ENCODE results near the gene TRAPPC13.
A peak's percentile ranks its signal among the peaks of the same experiment; 100 is the strongest.
"Not testable (repeated sequence)": the region's sequence is repeated elsewhere in the genome, so short reads cannot be mapped to it uniquely, and the experiment has no call there.

TRAPPC13 gene, protein sequence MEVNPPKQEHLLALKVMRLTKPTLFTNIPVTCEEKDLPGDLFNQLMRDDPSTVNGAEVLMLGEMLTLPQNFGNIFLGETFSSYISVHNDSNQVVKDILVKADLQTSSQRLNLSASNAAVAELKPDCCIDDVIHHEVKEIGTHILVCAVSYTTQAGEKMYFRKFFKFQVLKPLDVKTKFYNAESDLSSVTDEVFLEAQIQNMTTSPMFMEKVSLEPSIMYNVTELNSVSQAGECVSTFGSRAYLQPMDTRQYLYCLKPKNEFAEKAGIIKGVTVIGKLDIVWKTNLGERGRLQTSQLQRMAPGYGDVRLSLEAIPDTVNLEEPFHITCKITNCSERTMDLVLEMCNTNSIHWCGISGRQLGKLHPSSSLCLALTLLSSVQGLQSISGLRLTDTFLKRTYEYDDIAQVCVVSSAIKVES

DNA sequence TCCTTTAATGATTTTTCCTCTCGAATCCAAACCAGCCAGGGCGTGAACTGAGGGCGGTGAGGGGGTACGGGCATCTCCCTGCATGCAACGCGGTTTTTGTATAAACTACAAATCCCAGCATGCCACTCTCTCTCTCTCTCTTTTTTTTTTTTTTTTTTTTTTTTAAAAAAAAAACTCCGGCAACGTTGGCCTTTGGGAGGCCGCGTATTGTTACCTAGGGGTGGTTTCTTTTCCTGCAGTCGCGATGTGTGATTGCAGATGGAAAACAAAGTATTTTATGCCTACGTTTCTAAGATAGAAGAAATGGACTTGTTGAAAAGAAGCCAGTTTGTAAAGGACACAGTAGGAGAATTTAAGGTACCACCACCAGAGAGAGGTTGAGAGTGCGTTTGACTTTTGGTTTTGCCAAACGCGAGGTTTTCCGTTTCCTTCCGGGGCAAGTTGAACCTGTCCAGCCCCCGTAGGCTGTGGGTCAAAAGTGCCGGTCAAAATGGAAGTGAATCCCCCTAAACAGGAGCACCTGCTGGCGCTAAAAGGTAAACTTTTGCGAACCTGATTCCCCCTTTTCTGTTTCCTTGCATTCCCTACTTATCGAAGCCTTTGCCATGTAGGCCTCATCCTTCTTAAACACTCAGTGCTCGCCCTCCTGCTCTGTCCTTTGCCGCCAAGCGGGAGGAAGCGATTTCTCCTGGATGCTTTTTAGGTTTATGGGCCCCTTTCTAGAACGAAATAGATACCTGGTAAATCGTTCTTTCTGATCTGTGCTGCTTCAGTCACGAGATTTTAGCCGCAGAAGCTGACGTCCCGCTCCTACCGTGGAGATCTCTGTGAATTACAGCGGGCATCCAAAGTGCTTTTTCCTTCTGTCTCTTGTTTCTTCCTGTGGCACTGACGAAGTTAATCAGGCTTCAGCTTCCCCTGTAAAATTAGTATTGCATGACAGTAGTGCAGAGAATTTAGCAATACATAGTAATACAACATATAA, at the start of gene TRAPPC13, which contains the start of gene SHLD3:
Gene TRAPPC13 (plus strand): TSS at position 457 of the 985 bp plus-strand sequence. CDS start 34 bp downstream, at position 491.
Gene SHLD3 (plus strand): TSS at position 457 of the 985 bp plus-strand sequence. CDS start 4,561 bp downstream, outside the sequence.
- DNase-seq: peak; percentile 68

- DNase-seq: no peak
Observed at GRCh38 chr5:65577141-65577540, 47.7 kb upstream of the TRAPPC13 start.

GRCh38 chr5:65588694-65589093, 36.1 kb upstream of the TRAPPC13 start:
- no peak for DNase-seq

GRCh38 chr5:65601761-65602160, 23.1 kb upstream of the TRAPPC13 start:
- DNase-seq: not testable (repeated sequence)

- DNase-seq: no peak
Observed at GRCh38 chr5:65611524-65611923, 13.3 kb upstream of the TRAPPC13 start.

- DNase-seq: no peak
Observed at GRCh38 chr5:65612298-65612907, 12.4 kb upstream of the TRAPPC13 start.

- DNase-seq: no peak
Observed at GRCh38 chr5:65620021-65620420, 4.8 kb upstream of the TRAPPC13 start.

- DNase-seq: not testable (repeated sequence)
Observed at GRCh38 chr5:65621961-65622360, 2.9 kb upstream of the TRAPPC13 start.

GRCh38 chr5:65623482-65623881, 1.3 kb upstream of the TRAPPC13 start:
- no peak for DNase-seq

DNA sequence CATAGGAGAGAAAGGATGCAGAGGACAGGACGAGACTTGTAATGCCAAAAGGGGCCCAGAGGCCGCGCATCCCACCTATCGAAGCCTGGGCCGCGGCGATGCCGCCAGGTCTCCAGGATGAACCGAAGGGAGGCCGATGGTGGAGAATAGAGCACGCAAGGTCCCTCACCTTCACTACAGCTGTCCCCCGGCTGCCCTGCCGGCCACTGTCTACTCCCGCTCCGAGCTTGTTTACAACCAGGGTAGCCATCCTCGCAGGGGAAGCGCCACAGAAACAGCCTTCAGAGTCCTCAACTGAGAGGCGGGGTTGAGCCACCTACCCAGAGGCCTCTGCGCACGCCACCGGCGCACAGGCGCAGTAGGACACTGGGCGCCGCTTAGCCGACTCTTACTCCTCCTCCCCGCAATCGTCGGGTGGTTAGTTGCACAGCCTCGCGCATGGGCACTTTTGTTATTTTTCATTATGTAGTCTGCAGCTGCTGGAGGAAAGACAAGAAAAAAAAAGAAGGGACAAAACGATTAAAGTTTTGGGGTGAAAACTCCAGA, 729 bp upstream of the TRAPPC13 start, which contains the start of gene TRIM23:
Gene TRIM23 (minus strand): TSS at position 309 of the 546 bp plus-strand sequence. CDS start 59 bp downstream, at position 250.
- DNase-seq: peak; percentile 68

- DNase-seq: no peak
Observed at GRCh38 chr5:65625743-65626142, 916 bp downstream of the TRAPPC13 start.

DNA sequence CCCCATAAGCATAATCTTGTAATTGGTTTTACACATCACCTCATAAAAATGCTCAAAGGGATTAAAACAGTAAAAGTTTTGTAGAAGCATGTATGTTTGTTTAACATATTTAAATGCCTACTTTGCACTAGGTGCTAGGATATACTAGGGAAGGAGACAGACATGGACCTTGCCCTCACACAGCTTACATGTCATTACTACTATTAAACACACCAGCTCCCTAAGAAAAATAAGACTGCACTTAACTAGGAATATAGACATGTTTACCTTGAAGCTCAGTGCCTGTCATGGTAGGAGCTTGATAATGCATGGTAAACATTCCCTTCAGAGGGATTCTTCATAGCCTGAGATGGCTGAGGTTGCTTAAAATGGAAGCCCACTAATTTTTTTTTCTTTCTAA, 6.2 kb downstream of the TRAPPC13 start:
- no peak for DNase-seq

DNA sequence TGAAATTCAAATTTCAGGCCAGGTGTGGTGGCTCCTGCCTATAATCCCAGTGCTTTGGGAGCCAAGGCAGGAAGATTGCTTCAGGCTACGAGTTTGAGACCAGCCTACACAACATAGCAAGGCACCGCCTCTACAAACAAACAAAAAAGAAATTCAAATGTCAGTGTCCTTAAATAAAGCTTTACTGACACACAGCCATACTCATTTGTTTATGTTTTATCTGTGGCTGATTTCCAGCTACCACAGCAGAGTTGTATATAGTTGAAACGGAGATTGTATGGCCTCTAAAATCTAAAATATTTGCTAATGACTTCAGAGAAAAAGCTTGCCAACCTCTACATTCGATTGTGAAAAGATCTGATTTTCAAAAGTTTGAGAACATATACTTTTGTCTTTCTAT, 15.4 kb downstream of the TRAPPC13 start:
- DNase-seq: no peak

GRCh38 chr5:65646938-65647337, 22.1 kb downstream of the TRAPPC13 start:
- DNase-seq: no peak

- DNase-seq: no peak
Observed at GRCh38 chr5:65647941-65648340, 23.1 kb downstream of the TRAPPC13 start.

- DNase-seq: no peak
Observed at GRCh38 chr5:65651144-65651543, 26.3 kb downstream of the TRAPPC13 start.

GRCh38 chr5:65654713-65655112, 29.9 kb downstream of the TRAPPC13 start:
- no peak for DNase-seq

DNA sequence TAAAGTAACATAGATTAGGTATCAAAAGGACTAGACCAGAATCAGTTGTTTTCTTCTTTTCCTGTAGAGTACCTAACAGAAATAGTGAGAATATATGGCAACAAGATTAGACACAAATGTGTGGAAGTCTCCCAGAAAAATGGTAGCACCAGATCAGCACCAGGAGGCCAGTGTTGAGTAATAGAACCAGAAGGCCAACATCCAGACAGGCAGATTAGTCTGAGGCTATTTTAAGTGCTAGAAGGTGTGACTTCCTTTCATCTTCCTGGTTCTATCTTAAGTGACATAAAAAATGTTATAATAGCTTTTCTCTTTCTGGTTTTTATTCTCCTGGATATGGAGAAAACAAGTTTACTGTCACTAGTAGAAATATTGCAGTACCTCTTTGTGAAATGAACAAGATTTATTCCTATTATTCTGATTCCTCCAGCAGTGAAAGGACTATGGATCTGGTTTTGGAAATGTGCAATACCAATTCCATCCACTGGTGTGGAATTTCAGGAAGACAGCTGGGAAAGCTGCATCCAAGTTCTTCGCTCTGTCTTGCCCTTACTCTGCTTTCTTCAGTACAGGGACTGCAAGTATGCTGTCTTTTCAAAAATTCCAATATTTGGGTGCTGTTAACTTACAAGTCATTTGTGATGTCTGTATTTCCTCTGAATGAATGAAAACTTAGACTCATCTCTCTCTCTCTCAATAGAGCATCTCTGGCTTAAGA, 39.1 kb downstream of the TRAPPC13 start:
- DNase-seq: no peak

DNA sequence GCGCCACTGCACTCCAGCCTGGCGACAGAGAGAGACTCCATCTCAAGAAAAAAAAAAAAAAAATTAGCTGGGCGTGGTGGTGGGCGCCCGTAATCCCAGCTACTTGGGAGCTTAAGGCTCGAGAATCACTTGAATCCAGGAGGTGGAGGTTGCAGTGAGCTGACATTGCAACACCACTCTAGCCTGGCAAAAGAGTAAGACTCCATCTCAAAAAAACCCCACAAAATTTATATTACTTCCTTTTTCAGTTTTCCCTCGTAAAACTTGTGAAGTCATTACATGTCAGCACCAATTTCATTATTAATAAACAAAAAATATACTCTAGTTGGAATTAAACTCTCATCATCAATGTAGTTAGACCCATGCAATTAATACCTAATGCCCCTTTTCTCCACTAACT, 43.9 kb downstream of the TRAPPC13 start:
- DNase-seq: no peak

GRCh38 chr5:65672796-65673195, 48.0 kb downstream of the TRAPPC13 start:
- no peak for DNase-seq

GRCh38 chr5:65674749-65675148, 49.9 kb downstream of the TRAPPC13 start:
- DNase-seq: no peak

GRCh38 chr5:65676056-65676455, 51.2 kb downstream of the TRAPPC13 start:
- DNase-seq: not testable (repeated sequence)
